SH-SY5Y (cell line): Measurements from ENCODE around the gene AKAP11.

Source experiments
- GATA2 ChIP-seq: IDR thresholded peaks from 2 replicates; pipeline ENCODE4 v1.6.1; 2011; ENCODE audit warnings: mild to moderate bottlenecking, low read depth, low read length
- GATA3 ChIP-seq: IDR thresholded peaks from 2 replicates; pipeline ENCODE4 v1.6.1; 2011; ENCODE audit warnings: low read depth, mild to moderate bottlenecking, low read length, moderate library complexity

GRCh38 chr13:42361701-42362100, 89.7 kb downstream of the AKAP11 start:
- TF ChIP-seq GATA2 (no peak), GATA3 (no peak)
